ENCODE results near the gene HRH3.

DNA sequence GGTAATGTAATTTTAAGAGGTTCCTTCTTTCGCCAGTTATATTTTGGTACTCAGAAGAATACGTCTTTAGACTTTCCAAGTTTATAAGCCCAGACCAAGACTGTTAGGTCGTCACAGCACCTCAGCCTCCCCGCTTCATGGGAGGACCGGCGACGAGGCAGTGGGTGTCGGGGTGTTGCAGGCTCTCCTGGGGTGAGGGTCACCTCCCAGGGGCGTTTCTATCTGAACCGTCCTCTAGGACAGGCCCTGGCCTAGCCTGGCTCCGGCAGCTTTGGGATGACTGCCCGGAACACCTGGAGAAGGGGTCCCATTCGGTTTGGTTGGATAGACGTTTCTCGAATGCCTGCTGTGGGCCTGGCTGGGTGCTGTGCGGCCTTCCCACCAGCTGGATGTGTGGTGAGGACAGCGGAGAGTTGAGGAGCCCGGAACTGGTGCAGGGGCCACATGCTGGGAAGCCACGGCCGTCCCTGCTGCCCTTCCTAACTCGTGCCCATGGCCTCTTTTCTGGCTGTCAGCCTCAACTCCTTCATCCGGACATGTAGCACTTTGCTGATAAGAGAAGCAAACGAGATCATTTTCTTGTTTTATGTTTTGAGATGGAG is 19.3 kb upstream of the HRH3 start:
- TF ChIP-seq, protein P1, sequence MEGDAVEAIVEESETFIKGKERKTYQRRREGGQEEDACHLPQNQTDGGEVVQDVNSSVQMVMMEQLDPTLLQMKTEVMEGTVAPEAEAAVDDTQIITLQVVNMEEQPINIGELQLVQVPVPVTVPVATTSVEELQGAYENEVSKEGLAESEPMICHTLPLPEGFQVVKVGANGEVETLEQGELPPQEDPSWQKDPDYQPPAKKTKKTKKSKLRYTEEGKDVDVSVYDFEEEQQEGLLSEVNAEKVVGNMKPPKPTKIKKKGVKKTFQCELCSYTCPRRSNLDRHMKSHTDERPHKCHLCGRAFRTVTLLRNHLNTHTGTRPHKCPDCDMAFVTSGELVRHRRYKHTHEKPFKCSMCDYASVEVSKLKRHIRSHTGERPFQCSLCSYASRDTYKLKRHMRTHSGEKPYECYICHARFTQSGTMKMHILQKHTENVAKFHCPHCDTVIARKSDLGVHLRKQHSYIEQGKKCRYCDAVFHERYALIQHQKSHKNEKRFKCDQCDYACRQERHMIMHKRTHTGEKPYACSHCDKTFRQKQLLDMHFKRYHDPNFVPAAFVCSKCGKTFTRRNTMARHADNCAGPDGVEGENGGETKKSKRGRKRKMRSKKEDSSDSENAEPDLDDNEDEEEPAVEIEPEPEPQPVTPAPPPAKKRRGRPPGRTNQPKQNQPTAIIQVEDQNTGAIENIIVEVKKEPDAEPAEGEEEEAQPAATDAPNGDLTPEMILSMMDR (IDR thresholded peaks at IDR 0.05), result no peak
- TF ChIP-seq EZH2 (IDR thresholded peaks at IDR 0.05) (no peak), EZH2phosphoT487 (IDR thresholded peaks at IDR 0.05) (no peak)
